Stimulated activated effector memory CD8-positive, alpha-beta T cell treated with anti-CD3 and anti-CD28 coated beads, Interleukin-12 subunit alpha, Interleukin-12 subunit beta, amount 100 ng/mL, for 72 hours (primary cell): ENCODE data around the gene UNC45B.
"Not testable (repeated sequence)": the region's sequence is repeated elsewhere in the genome, so short reads cannot be mapped to it uniquely, and the experiment has no call there.

Source experiments
- ATAC-seq: fragments of 150-1000 bp; cut with Tn5 transposase; 2 replicates; pipeline ENCODE4 v1.10.0; 2021
- DNase-seq, 2 donors: peaks; one replicate each; pipeline ENCODE4 v3.0.0; 2021 to 2022; ENCODE audit warnings: low spot score in 2 of 2
- H3K27ac Mint-ChIP-seq: one replicate; pipeline ENCODE4 v1.8.0; 2022; ENCODE audit warnings: mild to moderate bottlenecking, mixed read lengths
- H3K36me3 Mint-ChIP-seq: one replicate; pipeline ENCODE4 v1.8.0; 2022; ENCODE audit warnings: mild to moderate bottlenecking, mixed read lengths
- H3K4me1 Mint-ChIP-seq: one replicate; pipeline ENCODE4 v1.8.0; 2022; ENCODE audit warnings: mixed read lengths
- H3K4me3 Mint-ChIP-seq: one replicate; pipeline ENCODE4 v1.8.0; 2022; ENCODE audit warnings: mild to moderate bottlenecking, mixed read lengths
- H3K9me3 Mint-ChIP-seq: one replicate; pipeline ENCODE4 v1.8.0; 2022; ENCODE audit warnings: mixed read lengths

The UNC45B gene

GRCh38 chr17:35210741-35211140, 63.1 kb downstream of the UNC45B start:
- Mint-ChIP-seq H3K9me3 (no peaks in the 10 kb centered on the region), H3K4me3 (no peak overlapping the region), H3K36me3 (no peaks in the 10 kb centered on the region), H3K4me1 (peaks cover 44% of the 10 kb centered on the region), H3K27ac (no peak overlapping the region)
- no peak for ATAC-seq
- DNase-seq, result no peak

- Mint-ChIP-seq H3K36me3 (no peaks in the 10 kb centered on the region), H3K9me3 (no peaks in the 10 kb centered on the region), H3K4me3 (peak overlapping the region; percentile 72), H3K27ac (peak overlapping the region; percentile 91), H3K4me1 (peaks cover 57% of the 10 kb centered on the region)
- DNase-seq (no peak), ATAC-seq (peak; percentile 56)
Measured at GRCh38 chr17:35212668-35213067, 65.1 kb downstream of the UNC45B start.

DNA sequence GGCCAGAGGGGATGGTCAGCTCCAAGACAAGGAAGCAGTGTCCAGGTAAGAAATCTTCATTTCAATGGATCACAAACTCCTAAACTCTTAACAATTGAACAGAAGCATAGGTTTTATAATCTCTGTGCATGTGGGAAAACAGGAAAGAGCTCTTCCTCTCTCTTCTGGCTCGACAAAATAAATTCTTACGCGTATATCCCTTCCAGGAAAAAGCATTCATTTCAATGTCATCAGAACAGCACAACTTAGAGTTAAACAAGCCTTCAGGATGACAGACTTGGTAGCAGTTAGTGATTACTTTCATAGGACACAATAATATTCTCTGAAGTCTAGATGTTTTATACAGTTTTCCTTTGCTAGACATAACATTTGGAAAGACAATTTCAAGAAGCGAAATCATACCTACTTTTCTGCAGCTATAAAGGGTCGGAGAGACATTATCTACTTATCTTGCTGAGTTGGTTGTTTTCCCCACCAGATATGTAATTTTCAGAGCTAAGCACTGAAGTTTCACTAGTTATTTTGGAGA, 65.9 kb downstream of the UNC45B start:
- ATAC-seq (no peak), DNase-seq (no peak)
- Mint-ChIP-seq H3K27ac (peak overlapping the region; percentile 91), H3K4me1 (peaks cover 62% of the 10 kb centered on the region), H3K9me3 (no peaks in the 10 kb centered on the region), H3K4me3 (peak overlapping the region; percentile 72), H3K36me3 (no peaks in the 10 kb centered on the region)

- peak; percentile 87 for ATAC-seq
- Mint-ChIP-seq H3K4me3 (peak overlapping the region; percentile 72), H3K9me3 (no peaks in the 10 kb centered on the region), H3K4me1 (peaks cover 69% of the 10 kb centered on the region), H3K36me3 (no peaks in the 10 kb centered on the region), H3K27ac (peak overlapping the region; percentile 91)
- no peak for DNase-seq
Measured at GRCh38 chr17:35214192-35214591, 66.6 kb downstream of the UNC45B start.

- Mint-ChIP-seq H3K4me1 (peaks cover 70% of the 10 kb centered on the region), H3K4me3 (peak overlapping the region; percentile 72), H3K9me3 (no peaks in the 10 kb centered on the region), H3K36me3 (no peaks in the 10 kb centered on the region), H3K27ac (peak overlapping the region; percentile 91)
- DNase-seq (peak; percentile 15 to 77), ATAC-seq (peak; percentile 81)
Measured at GRCh38 chr17:35214631-35215273, 67.1 kb downstream of the UNC45B start.

DNA sequence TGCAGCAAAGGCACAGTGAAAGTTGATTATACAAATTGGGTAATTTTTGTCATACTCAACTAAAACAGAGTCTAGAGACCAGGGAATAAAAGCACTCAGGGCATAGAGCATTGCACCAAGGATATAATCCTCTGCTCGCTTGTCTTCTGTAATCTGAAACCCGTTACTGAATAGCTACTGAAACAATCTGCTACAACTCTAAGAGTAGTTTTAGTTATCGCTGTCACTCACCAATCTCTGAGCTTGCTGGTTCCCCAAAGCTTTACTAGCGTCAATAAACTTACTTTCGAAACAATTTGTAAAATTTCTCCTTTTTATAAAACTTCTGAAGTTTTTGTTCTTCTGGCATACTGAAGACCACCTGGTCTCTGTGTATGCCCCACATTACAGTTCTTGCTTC, 69.5 kb downstream of the UNC45B start:
- peaks cover 61% of the 10 kb centered on the region for H3K4me1 Mint-ChIP-seq
- DNase-seq (no peak), ATAC-seq (no peak)
- no peak overlapping the region for H3K4me3 Mint-ChIP-seq
- H3K36me3 Mint-ChIP-seq, result no peaks in the 10 kb centered on the region
- no peaks in the 10 kb centered on the region for H3K9me3 Mint-ChIP-seq
- no peak overlapping the region for H3K27ac Mint-ChIP-seq

- no peak for ATAC-seq
- H3K4me1 Mint-ChIP-seq, result peaks cover 43% of the 10 kb centered on the region
- peak overlapping the region; percentile 79 for H3K27ac Mint-ChIP-seq
- no peak for DNase-seq
- H3K4me3 Mint-ChIP-seq, result peak overlapping the region; percentile 53
- peaks cover 4% of the 10 kb centered on the region for H3K9me3 Mint-ChIP-seq
- no peaks in the 10 kb centered on the region for H3K36me3 Mint-ChIP-seq
Measured at GRCh38 chr17:35218915-35219314, 71.3 kb downstream of the UNC45B start.

DNA sequence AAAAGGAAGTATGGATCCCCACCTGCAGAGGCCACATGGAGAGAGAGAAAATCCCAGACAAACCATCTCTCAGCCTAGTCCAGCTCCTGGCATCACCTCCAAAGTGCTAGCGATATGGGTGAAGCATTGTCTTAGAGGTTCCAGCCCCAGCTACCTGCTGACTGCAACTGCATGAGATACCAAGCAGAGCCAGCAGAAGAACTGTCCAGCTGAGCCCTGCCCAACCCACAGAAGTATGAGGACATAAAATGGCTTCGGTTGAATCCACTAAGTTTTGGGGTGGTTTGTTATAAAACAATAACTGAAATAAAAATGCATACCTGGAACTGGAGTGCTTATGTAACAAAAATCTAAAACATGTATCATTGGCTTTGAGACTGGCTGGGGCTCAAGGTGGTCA, 74.8 kb downstream of the UNC45B start:
- H3K36me3 Mint-ChIP-seq, result no peaks in the 10 kb centered on the region
- no peak for ATAC-seq
- H3K9me3 Mint-ChIP-seq, result peaks cover 4% of the 10 kb centered on the region
- no peak overlapping the region for H3K4me3 Mint-ChIP-seq
- peaks cover 12% of the 10 kb centered on the region for H3K4me1 Mint-ChIP-seq
- H3K27ac Mint-ChIP-seq, result no peak overlapping the region
- DNase-seq, result no peak

DNA sequence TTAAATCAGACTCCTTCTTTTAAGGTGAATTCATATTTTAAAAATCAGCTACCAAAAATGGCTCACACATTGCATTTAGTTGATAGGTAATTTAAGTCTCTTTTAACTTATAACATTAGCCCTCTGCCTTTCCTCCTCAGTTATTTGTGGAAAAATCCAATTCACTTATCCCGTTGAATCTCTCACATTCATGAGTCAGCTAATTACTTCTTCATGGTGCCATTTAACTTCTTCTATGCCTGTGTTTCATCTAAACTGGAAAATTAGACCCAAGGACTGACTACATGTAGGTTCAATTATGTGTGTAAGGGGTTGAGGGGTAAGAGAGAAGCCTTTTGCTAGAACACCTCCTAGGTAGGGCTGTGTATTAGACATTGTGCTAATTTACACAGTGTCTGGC, 76.8 kb downstream of the UNC45B start:
- no peak for DNase-seq
- Mint-ChIP-seq H3K4me1 (no peaks in the 10 kb centered on the region), H3K9me3 (peaks cover 4% of the 10 kb centered on the region), H3K36me3 (no peaks in the 10 kb centered on the region), H3K4me3 (no peak overlapping the region), H3K27ac (no peak overlapping the region)
- ATAC-seq, result no peak

GRCh38 chr17:35227546-35227945, 79.9 kb downstream of the UNC45B start:
- no peak for ATAC-seq
- H3K27ac Mint-ChIP-seq, result peak overlapping the region; percentile 48
- H3K9me3 Mint-ChIP-seq, result peaks cover 4% of the 10 kb centered on the region
- no peaks in the 10 kb centered on the region for H3K4me1 Mint-ChIP-seq
- no peak overlapping the region for H3K4me3 Mint-ChIP-seq
- H3K36me3 Mint-ChIP-seq, result no peaks in the 10 kb centered on the region
- no peak for DNase-seq

- H3K9me3 Mint-ChIP-seq, result no peaks in the 10 kb centered on the region
- DNase-seq, result no peak
- ATAC-seq, result no peak
- no peak overlapping the region for H3K4me3 Mint-ChIP-seq
- H3K27ac Mint-ChIP-seq, result no peak overlapping the region
- no peaks in the 10 kb centered on the region for H3K36me3 Mint-ChIP-seq
- H3K4me1 Mint-ChIP-seq, result no peaks in the 10 kb centered on the region
Measured at GRCh38 chr17:35229638-35230037, 82.0 kb downstream of the UNC45B start.

DNA sequence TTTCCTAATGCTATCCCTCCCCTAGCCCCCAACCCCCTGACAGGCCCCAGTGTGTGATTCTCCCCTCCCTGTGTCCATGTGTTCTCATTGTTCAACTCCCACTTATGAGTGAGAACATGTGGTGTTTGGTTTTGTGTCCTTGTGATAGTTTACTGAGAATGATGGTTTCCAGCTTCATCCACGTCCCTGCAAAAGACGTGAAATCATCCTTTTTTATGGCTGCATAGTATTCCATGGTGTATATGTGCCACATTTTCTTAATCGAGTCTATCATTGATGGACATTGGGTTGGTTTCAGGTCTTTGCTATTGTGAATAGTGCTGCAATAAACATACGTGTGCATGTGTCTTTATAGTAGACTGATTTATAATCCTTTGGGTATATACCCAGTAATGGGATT, 86.7 kb downstream of the UNC45B start:
- H3K36me3 Mint-ChIP-seq, H3K9me3 Mint-ChIP-seq, ATAC-seq, H3K4me3 Mint-ChIP-seq, DNase-seq, H3K27ac Mint-ChIP-seq: not testable (repeated sequence)
- H3K4me1 Mint-ChIP-seq, result peaks cover 46% of the 10 kb centered on the region

- Mint-ChIP-seq H3K36me3 (no peaks in the 10 kb centered on the region), H3K9me3 (no peaks in the 10 kb centered on the region), H3K27ac (no peak overlapping the region), H3K4me1 (peaks cover 55% of the 10 kb centered on the region), H3K4me3 (no peak overlapping the region)
- ATAC-seq, result peak; percentile 23
- no peak for DNase-seq
Measured at GRCh38 chr17:35235289-35235688, 87.7 kb downstream of the UNC45B start.

GRCh38 chr17:35235917-35236316, 88.3 kb downstream of the UNC45B start:
- Mint-ChIP-seq H3K9me3 (no peaks in the 10 kb centered on the region), H3K27ac (no peak overlapping the region), H3K36me3 (no peaks in the 10 kb centered on the region), H3K4me3 (no peak overlapping the region), H3K4me1 (peaks cover 58% of the 10 kb centered on the region)
- ATAC-seq (no peak), DNase-seq (no peak)

- H3K36me3 Mint-ChIP-seq, result no peaks in the 10 kb centered on the region
- H3K9me3 Mint-ChIP-seq, result no peaks in the 10 kb centered on the region
- DNase-seq, result no peak
- ATAC-seq, result no peak
- H3K4me3 Mint-ChIP-seq, result no peak overlapping the region
- peak overlapping the region; percentile 0 for H3K27ac Mint-ChIP-seq
- peaks cover 68% of the 10 kb centered on the region for H3K4me1 Mint-ChIP-seq
Measured at GRCh38 chr17:35236821-35237220, 89.2 kb downstream of the UNC45B start.

GRCh38 chr17:35238821-35239220, 91.2 kb downstream of the UNC45B start:
- Mint-ChIP-seq H3K4me3 (peak overlapping the region; percentile 98), H3K27ac (peak overlapping the region; percentile 0), H3K9me3 (no peaks in the 10 kb centered on the region), H3K36me3 (peaks cover 11% of the 10 kb centered on the region), H3K4me1 (peaks cover 73% of the 10 kb centered on the region)
- peak; percentile 41 for ATAC-seq
- DNase-seq, result no peak
